ENCODE data around the gene FBXO9. TPM values are rescaled to one million over a fixed set of nuclear protein-coding genes. Genes with fewer than 3 reads are reported as not detected.
"Not testable (repeated sequence)": the region's sequence is repeated elsewhere in the genome, so short reads cannot be mapped to it uniquely, and the experiment has no call there.

The FBXO9 gene
- total RNA-seq, 2 donors from 2014 or later: 59.0 to 68.6 TPM

DNA sequence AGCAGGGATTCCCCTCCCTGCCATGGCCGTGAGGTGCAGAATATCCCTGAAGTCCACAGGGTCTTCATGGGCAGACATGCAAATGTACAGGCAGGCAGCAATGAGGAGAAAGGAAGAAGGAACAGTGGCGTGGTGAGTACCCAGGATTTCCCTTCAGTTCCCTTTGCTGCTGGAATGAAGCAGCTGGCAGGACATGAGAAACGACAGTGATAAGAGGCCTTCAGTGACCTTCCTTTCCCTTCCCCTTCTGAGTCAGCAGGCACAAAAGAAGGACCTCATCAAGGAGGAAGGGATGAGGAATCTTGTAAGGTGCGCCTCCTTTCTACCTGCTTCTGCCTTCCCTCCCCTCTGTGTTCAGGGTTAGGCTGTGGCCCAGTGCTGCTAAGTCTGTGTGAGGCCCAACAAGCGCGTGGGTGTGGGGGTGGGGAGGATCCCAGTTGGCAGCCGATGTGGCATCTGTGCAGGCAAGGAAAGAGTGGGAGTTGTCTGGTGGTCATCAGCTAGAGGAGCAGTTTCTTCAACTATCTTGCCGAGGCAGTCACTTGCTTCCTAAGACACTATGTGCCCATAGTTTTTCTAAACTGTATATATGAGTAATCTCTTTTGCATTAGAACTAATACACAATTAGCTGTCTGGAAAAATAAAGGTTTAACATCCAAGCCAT is 29.5 kb upstream of the FBXO9 start:
- Mint-ChIP-seq H3K4me3 (no peak overlapping the region), H3K27ac (no peak overlapping the region), H3K4me1 (peaks cover 13% of the 10 kb centered on the region), H3K36me3 (ENCODE audit: low read depth) (peaks cover 25% of the 10 kb centered on the region), H3K27me3 (no peaks in the 10 kb centered on the region)
- no peak for DNase-seq
- ATAC-seq: no peak
- no peaks in the 10 kb centered on the region for H3K9me3 ChIP-seq (ENCODE audit: control insufficient read depth, low read length, poor library complexity, severe bottlenecking)

GRCh38 chr6:53038141-53038540 is 27.1 kb upstream of the FBXO9 start:
- H3K4me1 Mint-ChIP-seq: peaks cover 13% of the 10 kb centered on the region
- peaks cover 28% of the 10 kb centered on the region for H3K36me3 Mint-ChIP-seq (ENCODE audit: low read depth)
- no peaks in the 10 kb centered on the region for H3K9me3 ChIP-seq (ENCODE audit: control insufficient read depth, low read length, poor library complexity, severe bottlenecking)
- DNase-seq (no peak), ATAC-seq (no peak)
- H3K27ac Mint-ChIP-seq: no peak overlapping the region
- H3K4me3 Mint-ChIP-seq: no peak overlapping the region
- no peaks in the 10 kb centered on the region for H3K27me3 Mint-ChIP-seq

- Mint-ChIP-seq H3K27ac (no peak overlapping the region), H3K27me3 (no peaks in the 10 kb centered on the region), H3K36me3 (ENCODE audit: low read depth) (peaks cover 28% of the 10 kb centered on the region), H3K4me3 (no peak overlapping the region), H3K4me1 (peaks cover 13% of the 10 kb centered on the region)
- no peak for ATAC-seq
- no peaks in the 10 kb centered on the region for H3K9me3 ChIP-seq (ENCODE audit: control insufficient read depth, low read length, poor library complexity, severe bottlenecking)
- no peak for DNase-seq
Measured at GRCh38 chr6:53038596-53038995, 26.6 kb upstream of the FBXO9 start.

DNA sequence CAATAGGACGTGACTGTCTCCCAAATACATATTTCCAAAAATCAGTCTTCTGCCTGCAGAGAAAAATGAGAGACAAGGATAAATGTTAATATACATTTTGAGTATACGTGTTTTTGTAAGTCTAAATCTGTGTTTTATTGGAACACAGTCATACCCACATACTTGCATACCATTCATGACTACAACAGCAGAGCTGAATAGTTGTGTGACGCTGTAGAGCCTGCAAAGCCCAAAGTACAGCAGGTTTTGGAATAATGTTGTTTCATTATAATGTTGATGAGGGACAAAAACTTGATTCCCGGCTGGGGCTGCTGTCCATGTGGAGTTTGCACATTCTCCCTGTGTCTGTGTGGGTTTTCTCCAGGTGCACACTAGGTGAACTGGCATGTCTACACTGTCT is 23.8 kb upstream of the FBXO9 start:
- H3K36me3 Mint-ChIP-seq (ENCODE audit: low read depth): peaks cover 20% of the 10 kb centered on the region
- H3K27ac Mint-ChIP-seq: no peak overlapping the region
- H3K27me3 Mint-ChIP-seq: no peaks in the 10 kb centered on the region
- no peak overlapping the region for H3K4me3 Mint-ChIP-seq
- ATAC-seq (no peak), DNase-seq (no peak)
- peaks cover 9% of the 10 kb centered on the region for H3K4me1 Mint-ChIP-seq
- no peaks in the 10 kb centered on the region for H3K9me3 ChIP-seq (ENCODE audit: control insufficient read depth, low read length, poor library complexity, severe bottlenecking)

DNA sequence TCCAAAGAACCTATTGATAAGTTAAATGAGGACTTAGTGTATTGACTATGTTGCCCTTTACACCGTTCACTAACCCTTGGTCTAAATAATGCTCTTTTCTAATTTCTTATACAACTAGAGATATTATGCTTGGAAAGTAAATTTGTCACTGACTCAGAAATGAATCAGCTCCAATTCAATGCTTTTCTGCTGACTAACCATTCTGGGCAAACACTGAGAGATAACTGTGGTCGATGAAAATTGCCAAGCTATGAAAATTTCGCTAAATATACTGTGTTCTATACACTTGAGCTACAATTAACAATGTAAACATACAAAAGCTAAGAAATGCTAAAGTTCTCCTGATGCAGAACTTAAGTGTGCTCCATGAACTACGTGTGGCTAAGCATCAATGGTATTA is 23.1 kb upstream of the FBXO9 start:
- Mint-ChIP-seq H3K4me3 (no peak overlapping the region), H3K36me3 (ENCODE audit: low read depth) (peaks cover 16% of the 10 kb centered on the region), H3K27me3 (no peaks in the 10 kb centered on the region), H3K27ac (no peak overlapping the region), H3K4me1 (peaks cover 12% of the 10 kb centered on the region)
- ATAC-seq (no peak), DNase-seq (no peak)
- no peaks in the 10 kb centered on the region for H3K9me3 ChIP-seq (ENCODE audit: control insufficient read depth, low read length, poor library complexity, severe bottlenecking)

GRCh38 chr6:53043581-53043980 is 21.6 kb upstream of the FBXO9 start:
- no peak for DNase-seq

GRCh38 chr6:53044071-53044470 is 21.1 kb upstream of the FBXO9 start:
- DNase-seq: no peak
- H3K4me3 Mint-ChIP-seq: no peak overlapping the region
- no peaks in the 10 kb centered on the region for H3K9me3 ChIP-seq (ENCODE audit: control insufficient read depth, low read length, poor library complexity, severe bottlenecking)
- H3K27ac Mint-ChIP-seq: no peak overlapping the region
- H3K4me1 Mint-ChIP-seq: peaks cover 21% of the 10 kb centered on the region
- no peak for ATAC-seq
- H3K27me3 Mint-ChIP-seq: no peaks in the 10 kb centered on the region
- H3K36me3 Mint-ChIP-seq (ENCODE audit: low read depth): peaks cover 13% of the 10 kb centered on the region

More at GRCh38 chr6:53043581-53043980, 21.6 kb upstream of the FBXO9 start:
- H3K4me3 Mint-ChIP-seq: no peak overlapping the region
- no peaks in the 10 kb centered on the region for H3K27me3 Mint-ChIP-seq
- ATAC-seq: no peak
- peaks cover 16% of the 10 kb centered on the region for H3K36me3 Mint-ChIP-seq (ENCODE audit: low read depth)
- no peaks in the 10 kb centered on the region for H3K9me3 ChIP-seq (ENCODE audit: control insufficient read depth, low read length, poor library complexity, severe bottlenecking)
- H3K27ac Mint-ChIP-seq: no peak overlapping the region
- peaks cover 18% of the 10 kb centered on the region for H3K4me1 Mint-ChIP-seq

DNA sequence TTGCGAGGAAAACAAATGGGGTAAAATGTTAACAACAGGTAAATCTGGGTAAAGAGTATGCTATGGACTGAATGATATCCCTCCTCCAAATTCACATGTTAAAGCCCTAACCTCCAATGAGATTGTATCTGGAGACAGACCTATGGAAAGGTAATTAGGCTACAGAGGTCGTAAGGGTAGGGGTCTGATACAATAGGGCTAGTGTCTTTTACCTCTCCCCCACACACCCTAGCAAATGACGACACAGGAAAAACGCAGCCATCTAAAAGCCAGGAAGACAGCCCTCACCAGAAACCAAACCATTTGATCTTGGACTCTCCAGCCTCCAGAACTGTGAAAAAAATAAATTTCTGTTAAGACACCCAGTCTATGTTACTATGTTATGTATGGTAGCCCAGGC is 20.6 kb upstream of the FBXO9 start:
- DNase-seq (no peak), ATAC-seq (no peak)
- no peak overlapping the region for H3K27ac Mint-ChIP-seq
- H3K4me1 Mint-ChIP-seq: peaks cover 22% of the 10 kb centered on the region
- H3K36me3 Mint-ChIP-seq (ENCODE audit: low read depth): peaks cover 10% of the 10 kb centered on the region
- no peaks in the 10 kb centered on the region for H3K27me3 Mint-ChIP-seq
- no peaks in the 10 kb centered on the region for H3K9me3 ChIP-seq (ENCODE audit: control insufficient read depth, low read length, poor library complexity, severe bottlenecking)
- no peak overlapping the region for H3K4me3 Mint-ChIP-seq

GRCh38 chr6:53045891-53046673 is 19.1 kb upstream of the FBXO9 start:
- ATAC-seq: no peak
- Mint-ChIP-seq H3K27ac (no peak overlapping the region), H3K4me1 (peaks cover 22% of the 10 kb centered on the region), H3K4me3 (no peak overlapping the region), H3K36me3 (ENCODE audit: low read depth) (no peaks in the 10 kb centered on the region), H3K27me3 (no peaks in the 10 kb centered on the region)
- no peaks in the 10 kb centered on the region for H3K9me3 ChIP-seq (ENCODE audit: control insufficient read depth, low read length, poor library complexity, severe bottlenecking)
- DNase-seq: no peak

DNA sequence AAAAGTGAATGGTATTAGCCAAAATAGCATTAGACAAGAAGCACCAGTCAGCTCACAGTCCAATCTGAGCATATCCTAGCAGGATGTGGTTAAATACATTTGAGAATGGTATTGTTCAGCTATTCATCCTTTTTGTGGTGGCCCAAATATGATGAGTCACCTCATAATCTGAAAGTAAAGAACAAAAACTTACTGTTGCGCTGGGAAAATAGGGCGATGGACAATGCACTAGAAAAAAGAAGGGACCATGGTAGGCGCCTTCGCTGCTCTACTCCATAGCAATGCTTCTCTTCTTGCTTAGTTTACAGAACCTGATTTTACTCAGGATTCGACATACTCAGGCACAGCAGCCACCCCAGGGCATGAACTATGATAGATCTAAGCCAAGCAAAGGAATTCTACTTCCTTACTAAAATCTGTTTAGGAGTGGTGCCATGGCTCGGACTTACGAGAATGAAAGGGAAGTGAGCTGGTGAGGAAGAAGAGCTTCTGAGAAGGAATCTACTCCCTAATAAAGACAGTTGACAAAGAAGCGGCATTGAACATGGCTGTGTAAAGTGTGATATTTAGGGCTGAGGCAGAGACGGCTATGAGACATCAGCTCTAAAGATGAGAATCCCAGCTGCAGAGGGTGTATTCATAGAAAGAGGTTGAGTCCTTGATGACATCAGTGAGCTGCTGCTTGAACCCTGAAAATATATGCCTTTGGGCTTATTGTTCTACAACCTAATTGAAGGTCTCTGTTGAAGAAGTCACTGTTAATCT is 16.6 kb upstream of the FBXO9 start:
- DNase-seq (no peak), ATAC-seq (peak; percentile 68)
- Mint-ChIP-seq H3K4me1 (peaks cover 22% of the 10 kb centered on the region), H3K36me3 (ENCODE audit: low read depth) (peaks cover 3% of the 10 kb centered on the region), H3K27me3 (no peaks in the 10 kb centered on the region), H3K27ac (peak overlapping the region; percentile 60), H3K4me3 (peak overlapping the region; percentile 82)
- no peaks in the 10 kb centered on the region for H3K9me3 ChIP-seq (ENCODE audit: control insufficient read depth, low read length, poor library complexity, severe bottlenecking)

DNA sequence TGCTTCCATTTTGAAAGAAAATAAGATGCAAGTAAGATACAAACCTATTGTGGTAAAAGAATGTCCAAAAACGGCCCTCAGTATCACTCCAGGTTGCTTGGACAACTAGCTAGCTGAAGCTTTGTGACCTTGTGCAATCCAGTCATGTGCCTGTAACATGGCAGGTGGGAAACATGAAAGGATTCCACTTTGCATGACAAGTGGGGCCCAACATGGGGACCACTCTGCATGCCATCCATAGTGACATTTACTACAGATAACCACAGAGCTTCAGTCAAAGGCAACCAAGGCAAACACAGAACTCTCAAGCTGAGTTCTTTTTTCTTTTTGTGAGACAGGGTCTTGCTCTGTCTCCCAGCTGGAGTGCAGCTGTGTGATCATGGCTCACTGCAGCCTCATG is 15.8 kb upstream of the FBXO9 start:
- ATAC-seq: no peak
- H3K4me3 Mint-ChIP-seq: peak overlapping the region; percentile 36
- H3K4me1 Mint-ChIP-seq: peaks cover 24% of the 10 kb centered on the region
- no peaks in the 10 kb centered on the region for H3K9me3 ChIP-seq (ENCODE audit: control insufficient read depth, low read length, poor library complexity, severe bottlenecking)
- no peaks in the 10 kb centered on the region for H3K27me3 Mint-ChIP-seq
- peaks cover 6% of the 10 kb centered on the region for H3K36me3 Mint-ChIP-seq (ENCODE audit: low read depth)
- DNase-seq: no peak
- peak overlapping the region; percentile 60 for H3K27ac Mint-ChIP-seq

- H3K4me1 Mint-ChIP-seq: peaks cover 31% of the 10 kb centered on the region
Measured at GRCh38 chr6:53052152-53052551, 13.1 kb upstream of the FBXO9 start.

GRCh38 chr6:53054532-53054931 is 10.7 kb upstream of the FBXO9 start:
- Mint-ChIP-seq H3K4me1 (peaks cover 31% of the 10 kb centered on the region), H3K27me3 (no peaks in the 10 kb centered on the region), H3K36me3 (ENCODE audit: low read depth) (peaks cover 7% of the 10 kb centered on the region), H3K4me3 (no peak overlapping the region), H3K27ac (no peak overlapping the region)
- DNase-seq (no peak), ATAC-seq (no peak)
- H3K9me3 ChIP-seq (ENCODE audit: control insufficient read depth, low read length, poor library complexity, severe bottlenecking): no peaks in the 10 kb centered on the region

More at GRCh38 chr6:53052152-53052551, 13.1 kb upstream of the FBXO9 start:
- not testable (repeated sequence) for H3K27me3 Mint-ChIP-seq; H3K36me3 Mint-ChIP-seq (ENCODE audit: low read depth); ATAC-seq; H3K27ac Mint-ChIP-seq; H3K4me3 Mint-ChIP-seq; H3K9me3 ChIP-seq (ENCODE audit: control insufficient read depth, low read length, poor library complexity, severe bottlenecking); DNase-seq
